HCEC 1CT (cell line): ENCODE results near the gene ITFG1.

Experiments
- DNase-seq: peaks from one replicate; pipeline ENCODE4 v3.0.0-alpha.2; 2017

Gene ITFG1

DNA sequence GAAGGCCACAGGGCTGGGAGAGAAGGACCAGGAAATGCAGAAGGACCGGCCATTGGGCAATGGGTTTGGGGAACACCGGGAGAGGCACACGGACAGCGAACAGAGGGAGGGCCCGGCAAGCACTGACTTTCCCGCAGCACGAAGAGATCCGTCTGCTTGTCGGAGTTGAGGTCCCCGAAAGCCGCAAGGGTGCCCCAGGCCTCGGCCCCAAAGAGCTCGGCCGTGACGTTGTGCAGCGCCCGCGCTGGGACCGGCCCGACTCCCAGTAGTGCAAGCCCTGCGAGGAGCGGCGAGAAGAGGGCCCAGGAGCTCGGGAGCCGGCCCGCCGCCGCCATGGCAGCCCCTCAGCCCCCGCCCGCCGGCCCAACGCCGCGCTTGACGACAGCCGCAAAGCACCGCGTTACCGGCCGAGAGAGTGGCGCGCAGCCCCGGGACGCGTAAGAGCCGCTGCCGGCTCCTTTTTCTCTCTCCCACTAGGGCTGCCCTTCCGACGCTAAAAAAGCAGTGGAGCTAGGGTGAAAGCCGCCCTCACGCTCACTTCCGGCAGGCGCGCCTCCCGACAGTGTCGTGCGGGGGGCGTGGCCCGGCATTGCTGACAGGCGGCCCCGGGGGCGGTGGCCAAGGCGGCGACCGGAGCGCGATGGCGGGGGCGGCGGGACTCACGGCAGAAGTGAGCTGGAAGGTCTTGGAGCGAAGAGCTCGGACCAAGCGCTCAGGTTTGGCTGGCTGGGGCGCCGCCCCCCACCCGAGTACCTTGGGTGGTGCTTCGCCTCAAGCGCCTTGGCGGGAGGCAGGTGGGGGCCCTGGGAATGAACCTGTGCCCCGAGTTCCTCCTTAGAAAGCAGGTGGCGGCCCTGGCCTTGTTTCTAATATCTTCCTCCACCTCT, at the start of gene ITFG1, which contains the start of gene PHKB:
Gene ITFG1 (minus strand): TSS at position 353 of the 887 bp plus-strand sequence. CDS start 18 bp downstream, at position 335.
Gene PHKB (plus strand): TSS at position 621 of the 887 bp plus-strand sequence. CDS start 20 bp downstream, at position 641.
- DNase-seq = peak; percentile 86

DNA sequence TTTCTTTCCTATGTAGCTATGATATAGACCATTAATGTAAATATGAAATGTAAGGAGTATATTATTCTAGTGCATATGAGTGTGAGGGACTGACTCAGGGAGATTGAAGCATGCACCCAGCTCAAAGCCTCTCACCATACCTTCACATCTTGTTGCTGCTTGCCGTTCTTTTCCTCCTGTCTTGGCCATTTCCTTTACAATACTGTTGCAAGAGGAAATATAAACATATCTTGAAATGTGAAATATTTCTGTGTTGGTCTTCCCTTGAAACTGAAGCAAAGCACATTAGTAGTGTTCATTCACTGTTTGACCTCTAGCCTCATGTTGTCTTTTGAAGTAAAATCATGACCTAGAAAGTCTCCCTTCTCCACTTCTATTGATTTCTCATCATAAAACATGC, 46.8 kb upstream of the ITFG1 start:
- no peak for DNase-seq

DNA sequence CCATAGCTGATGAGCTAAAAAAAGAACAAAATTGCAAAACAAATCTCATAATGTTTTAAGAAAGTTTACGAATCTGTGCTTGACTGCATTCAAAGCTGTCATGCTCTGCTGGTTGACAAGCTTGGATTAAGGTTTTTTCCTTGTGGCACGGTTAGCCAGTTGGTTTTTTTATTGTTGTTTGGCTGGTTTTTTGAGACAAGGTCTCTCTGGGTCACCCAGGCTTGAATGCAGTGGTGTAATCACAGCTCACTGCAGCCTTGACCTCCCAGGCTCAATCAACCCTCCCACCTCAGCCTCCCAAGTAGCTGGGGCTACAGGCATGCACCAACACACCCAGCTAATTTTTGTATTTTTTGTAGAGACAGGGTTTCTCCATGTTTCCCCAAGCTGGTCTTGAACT, 45.9 kb upstream of the ITFG1 start:
- DNase-seq = no peak

DNA sequence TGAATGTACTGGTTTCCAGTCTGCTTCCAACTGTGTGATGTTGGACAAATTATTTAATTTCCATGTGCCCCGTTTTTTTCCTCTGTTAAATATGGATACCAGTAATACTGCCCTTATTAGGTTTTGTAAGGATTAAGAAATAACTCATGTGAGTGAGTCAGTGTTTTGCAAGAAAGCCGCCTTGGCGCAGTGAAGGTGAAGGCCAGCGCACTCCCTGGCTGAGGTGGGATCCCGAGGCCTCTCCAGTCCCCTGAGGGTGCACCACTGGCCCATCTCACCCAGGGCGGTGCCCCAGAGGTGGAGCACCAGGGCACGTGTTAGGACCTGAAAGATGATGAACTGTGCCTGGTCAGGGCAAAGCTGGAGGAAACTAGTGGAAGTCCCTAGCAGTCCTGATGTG, 43.7 kb upstream of the ITFG1 start:
- peak; percentile 19 for DNase-seq

DNA sequence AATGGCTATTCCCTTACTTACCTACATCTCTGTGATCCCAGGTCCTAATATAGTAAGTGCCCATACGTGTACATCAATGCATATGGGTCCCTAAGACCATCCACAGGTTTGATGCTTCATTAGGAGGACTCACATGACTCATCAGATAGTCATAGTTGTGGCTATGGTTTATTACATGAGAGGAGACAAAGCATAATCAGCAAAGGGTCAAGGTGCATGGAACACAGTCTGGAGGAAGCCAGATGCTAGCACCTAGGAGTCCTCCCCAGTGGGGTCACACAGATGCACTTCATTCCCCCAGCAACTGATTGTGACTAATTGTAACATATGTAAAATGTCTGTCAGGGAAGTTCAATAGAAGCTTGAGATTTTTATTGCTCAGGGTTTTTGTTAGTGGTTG, 43.1 kb upstream of the ITFG1 start:
- peak; percentile 68 for DNase-seq

DNA sequence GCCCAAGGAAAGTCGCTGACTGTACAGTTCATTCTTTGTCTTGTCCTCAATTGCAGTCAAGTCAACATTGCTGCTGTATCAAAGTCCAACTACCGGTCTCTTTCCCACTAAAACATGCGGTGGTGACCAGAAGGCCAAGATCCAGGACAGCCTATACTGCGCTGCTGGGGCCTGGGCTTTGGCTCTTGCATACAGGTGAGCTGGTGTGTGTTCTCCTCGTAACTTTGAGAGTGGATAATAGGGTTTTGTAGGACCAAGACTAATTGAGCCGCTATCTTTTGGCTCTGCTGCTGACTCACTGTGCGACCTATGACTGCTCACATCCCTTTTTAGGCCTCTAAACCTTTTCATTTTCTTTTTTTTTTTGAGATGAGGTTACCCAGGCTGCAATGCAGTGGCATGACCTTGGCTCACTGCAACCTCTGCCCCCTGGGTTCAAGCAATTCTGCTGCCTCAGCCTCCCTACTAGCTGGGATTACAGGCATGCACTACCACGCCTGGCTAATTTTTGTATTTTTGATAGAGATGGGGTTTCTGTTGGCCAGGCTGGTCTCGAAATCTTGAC, 38.9 kb upstream of the ITFG1 start:
- DNase-seq = no peak

DNA sequence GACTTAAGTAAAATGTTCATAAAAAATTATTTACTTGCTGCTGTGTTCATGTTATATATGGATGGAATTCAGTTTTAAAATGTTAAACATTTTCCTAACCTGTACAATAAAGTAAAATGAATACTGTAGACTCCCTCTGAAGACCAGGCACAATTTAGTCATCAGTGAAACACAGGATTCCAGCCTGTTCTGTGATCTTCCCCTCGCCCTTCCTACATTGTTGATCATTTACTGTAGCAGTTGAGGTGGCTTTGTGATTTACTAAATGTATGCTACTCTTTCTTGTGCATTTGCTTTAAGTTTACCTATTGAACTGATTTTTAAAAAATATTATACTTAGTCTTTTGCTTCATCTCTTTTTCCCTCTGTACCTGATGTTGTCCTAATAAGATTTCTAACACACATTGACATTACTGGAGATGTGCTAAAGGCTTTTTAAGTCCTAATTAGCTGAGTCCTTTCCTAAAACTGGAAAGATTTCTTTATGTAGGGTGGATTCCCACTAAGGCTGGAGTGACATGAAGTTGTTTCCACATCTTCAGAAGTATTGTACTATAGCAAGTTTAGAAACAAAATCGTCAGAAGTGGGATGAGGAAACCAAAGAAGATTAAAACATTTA, 38.3 kb upstream of the ITFG1 start:
- no peak for DNase-seq

DNA sequence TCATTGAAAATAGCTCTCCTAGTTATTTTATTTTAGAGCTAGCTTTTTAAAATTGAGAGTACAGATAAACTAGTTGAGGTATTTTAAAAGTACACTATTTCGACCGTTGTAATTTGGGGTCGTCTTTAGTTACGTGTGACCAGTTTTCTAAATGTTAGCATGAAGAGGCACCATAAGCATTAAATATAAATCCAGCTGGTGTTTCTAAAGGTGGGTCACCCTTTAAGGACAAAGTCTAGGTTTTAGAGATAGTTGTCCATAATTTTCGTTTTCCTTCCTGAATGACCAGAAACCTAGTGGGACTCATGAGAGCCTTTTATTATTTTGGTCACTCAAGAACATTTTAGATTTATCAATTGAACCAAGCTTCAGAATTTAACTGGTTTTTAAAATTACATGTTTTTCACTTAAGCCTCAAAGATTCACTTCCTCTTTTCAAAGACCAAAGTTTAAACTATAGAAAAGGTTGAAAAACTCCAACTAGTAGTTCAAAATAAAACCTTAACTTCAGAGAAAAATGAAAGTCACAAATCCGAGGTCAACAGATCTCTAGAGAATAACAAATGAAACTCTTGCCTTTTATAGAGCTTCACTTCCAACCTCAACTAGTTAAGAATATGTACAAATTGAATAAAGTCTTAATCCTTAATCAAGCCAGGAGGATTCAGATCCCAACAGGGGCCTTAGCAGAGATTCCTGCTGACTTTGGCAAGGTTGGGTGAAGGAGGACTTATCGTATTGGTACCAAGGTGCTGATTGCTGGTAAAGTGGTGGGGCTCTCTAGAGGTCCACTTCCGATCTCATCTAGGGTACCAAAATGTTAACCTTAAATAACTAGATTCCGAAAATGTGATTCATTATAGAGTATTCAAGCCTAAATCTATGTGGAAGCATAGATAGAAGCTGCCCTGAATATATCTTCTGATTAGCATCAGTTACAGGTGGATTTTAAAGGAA, 32.8 kb upstream of the ITFG1 start:
- DNase-seq = no peak

DNA sequence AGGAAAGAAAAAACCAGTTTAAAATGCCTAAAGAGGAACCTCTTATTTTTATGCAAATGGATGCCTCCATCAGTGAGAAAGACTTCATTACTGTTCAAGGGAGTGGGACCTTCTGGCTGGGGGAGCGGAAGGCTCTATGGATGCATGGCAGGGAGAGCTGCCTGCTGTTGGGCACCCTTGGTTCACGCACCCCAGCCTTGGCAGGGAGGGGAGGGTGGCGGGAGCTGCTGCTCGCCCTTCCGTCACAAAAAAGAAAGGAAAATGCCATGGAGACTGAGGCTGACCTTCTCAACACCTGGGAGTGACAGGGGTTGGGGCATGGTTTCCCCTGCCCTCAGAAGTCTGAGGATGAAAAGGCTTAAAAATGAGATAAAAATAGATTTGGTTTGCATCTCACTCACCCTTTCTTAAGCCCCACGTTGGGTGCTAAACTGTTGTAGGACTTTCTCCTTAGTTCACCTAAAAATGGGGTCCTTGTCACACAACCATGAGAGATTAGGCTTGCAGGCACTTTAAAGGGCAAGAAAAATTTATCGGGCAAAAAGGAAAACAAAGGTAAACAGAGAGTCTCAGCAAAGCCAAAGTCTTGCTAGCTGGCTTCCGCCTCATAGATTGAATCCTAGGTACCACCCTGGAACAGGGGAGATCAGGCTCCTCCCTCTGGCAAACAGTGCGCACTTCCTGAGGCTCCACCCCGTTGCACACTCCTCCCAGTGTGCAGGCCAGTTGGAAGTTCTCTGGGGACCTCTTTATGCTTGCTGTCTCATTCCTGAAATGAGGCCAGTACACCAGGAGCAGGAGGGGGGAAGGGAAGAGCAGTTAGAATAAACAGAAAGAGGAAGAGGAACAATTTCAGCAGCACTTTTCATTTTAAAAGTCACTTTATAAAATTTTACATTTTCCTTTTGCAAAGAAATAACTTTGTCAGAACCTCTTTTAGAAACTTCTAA, 31.8 kb upstream of the ITFG1 start:
- DNase-seq = no peak

DNA sequence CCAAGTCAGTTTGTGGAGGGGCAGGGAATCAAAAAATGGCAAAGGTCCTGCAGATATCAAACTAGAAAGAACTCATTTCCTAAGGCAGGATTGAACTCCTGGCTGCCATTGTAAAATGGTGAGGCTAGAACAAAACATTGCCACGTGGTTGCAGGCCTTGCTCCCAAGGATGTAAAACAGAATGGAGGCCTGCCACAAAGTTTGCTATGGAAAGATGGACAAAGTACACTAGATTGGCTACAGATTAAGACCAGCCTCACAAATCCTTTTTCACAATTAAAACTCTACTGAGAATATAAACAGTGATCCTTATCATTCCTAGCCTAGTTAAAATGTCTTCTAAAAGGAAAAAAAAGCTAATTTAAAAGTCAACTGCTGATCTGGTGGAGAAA, 31.2 kb upstream of the ITFG1 start:
- no peak for DNase-seq

DNA sequence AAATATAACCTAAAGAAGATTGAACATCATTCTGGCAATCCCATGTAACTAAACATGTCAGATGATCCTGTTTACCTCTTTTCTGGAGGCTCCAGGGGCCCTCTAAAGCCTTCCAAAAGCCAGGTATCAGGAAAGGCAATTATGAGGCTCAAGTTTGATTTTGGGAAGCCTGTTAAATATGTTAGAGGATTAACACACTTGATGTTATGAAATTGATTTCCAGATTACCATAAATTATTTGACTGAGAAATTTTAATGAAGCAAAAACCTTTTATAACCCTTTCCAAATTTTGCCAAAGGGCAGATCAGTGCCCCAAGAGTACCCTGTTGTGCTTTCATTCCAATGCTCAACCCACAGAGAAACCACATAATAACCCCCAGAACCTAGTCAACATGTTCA, 29.6 kb upstream of the ITFG1 start:
- DNase-seq = no peak

DNA sequence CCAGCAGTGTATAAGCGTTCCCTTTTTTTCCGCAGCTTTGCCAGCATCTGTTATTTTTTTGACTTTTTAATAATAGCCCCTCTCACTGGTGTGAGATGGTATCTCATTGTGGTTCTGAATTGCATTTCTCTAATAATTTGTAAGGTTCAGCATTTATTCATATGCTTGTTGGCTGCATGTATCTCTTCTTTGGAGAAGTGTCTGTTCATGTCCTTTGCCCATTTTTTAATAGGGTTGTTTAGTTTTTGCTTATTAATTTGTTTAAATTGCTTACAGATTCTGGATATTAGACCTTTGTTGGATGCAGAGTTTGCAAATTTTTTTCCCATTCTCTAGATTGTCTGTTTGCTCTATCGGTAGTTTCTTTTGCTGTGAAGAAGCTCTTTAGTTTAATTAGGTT, 27.2 kb upstream of the ITFG1 start:
- DNase-seq = no peak

DNA sequence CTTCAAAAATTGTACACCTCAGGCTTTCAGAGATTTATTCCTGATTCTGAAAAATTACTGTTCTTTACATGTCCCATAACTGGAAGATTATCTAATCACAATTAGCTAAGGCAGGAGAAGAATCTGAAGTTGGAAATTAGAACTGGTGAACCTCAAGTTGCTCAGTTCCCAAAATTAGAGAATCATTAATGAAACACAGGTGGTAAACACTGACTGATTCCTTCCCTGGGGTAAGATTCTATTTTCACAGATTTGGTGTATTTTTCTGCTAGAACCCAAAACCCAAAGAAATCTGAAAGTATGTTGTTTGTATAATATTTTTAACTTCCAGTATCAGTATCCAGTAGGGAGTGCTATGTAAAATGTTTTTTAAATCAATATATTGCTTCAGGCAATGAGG, 26.0 kb upstream of the ITFG1 start:
- no peak for DNase-seq

DNA sequence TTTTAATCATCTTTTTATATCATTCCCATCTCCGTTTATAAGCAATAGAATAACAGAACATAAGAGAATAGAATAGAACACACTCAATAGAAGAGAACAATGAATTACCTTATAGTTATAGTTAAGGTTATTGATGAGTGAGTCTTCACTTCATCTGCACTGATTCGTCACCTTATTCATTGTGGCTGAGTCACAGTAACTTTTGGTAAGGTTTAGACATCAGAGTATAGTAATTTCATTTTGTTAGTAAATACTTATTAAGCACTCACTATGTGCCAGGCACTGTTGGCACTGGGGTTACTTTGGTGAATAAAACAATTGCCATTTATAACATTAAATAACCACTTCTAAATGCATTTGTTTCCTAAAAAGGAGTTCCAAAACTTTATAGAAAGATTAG, 22.8 kb upstream of the ITFG1 start:
- DNase-seq = no peak

DNA sequence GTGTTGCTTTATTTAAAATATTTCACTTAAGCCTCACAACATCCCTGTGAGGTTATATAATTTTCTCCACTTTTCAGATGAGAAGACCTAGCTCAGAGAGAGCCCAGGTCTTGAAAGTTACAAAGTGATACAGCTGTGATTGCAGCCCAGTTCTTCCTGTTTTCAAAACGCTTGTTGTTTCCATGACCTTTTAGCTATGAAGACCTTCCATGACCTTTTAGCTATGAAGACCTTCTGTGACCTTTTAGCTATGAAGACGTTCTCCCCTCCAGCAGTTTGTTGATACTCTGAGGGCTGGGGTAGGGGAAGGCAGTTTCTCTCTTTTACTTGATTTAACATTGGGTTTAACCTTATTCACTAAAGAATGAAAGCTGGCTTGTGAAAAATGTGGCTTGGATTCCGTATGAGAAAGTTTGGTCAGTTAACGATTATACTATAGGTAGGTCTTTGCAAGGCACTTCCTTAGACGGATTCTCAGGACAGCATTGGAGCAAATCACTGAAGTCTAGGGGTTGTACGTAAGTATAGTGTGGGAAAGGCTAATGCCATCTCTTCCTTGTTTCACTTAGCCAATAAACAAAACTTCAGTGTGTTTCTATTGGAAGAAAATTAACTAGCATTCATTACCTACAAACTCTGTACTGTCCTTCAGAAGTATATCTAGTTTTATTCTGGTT, 21.0 kb upstream of the ITFG1 start:
- no peak for DNase-seq

DNA sequence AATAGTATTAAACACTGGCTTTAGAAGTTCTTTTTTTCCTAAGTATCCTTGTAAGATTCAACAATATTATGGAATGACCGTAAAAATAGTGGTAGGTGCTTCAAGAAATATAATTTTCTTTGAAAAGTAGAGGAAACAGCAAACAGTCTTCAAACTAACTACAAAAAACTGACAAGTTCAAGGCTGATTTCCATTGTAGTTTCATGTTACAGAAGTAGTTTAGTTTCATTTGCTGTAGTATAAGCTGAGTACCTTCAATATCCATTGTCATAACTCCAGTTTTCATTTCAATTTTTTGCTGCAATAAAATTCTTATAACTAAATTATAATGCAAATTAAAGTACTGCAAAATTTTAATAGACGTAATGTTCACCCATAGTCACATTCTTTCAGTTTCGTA, 19.5 kb upstream of the ITFG1 start:
- DNase-seq = no peak

DNA sequence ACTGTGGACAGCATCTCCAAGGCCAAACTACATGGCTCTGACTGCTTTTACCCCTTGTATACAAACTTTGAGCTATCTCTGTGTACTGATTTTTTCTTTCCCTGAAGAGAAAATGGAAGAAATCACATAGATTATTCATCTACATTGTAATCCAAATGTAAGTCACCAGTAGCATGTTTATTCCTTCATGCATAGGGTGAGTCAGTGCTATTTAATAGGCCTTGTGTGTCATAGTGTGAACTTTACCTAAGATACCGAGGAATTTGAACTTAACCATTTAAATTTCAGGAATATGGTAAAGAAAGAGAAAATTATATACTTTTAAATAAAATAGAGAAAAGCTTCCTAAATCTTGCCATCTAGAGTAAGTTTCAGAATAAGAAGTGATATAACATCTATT, 16.8 kb upstream of the ITFG1 start:
- peak; percentile 69 for DNase-seq

DNA sequence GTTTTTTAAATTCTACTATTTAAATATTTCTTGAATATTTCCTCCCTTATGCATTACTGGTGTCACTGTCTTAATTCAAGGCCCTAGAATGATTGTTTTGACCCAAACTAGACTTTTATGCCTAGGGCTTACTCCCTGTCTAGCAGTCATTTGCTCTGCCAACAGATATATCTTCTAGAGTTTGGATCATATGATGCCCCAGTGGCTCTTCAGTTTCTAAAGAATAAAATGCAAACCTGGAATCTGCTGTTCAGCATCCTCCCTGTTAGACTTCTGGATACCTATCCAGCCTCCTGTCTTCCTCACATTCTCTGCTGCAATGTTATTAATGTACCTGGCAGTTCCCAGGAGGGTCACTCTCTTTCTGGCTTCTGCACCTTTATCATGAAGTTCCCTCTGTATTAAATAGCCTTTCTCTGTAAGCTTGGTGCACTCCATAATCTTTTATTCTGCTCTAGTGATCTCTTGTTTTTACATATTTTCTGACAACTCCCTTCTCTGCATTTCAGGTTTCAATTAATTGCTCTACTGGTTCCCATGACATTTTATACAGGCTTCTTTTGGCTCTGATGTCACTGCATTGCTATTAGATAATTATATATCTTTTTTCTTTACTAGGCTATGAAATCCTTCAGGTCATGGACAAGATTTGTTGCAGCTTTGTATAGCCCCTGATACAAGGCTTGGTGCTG, 15.9 kb upstream of the ITFG1 start:
- DNase-seq = no peak

DNA sequence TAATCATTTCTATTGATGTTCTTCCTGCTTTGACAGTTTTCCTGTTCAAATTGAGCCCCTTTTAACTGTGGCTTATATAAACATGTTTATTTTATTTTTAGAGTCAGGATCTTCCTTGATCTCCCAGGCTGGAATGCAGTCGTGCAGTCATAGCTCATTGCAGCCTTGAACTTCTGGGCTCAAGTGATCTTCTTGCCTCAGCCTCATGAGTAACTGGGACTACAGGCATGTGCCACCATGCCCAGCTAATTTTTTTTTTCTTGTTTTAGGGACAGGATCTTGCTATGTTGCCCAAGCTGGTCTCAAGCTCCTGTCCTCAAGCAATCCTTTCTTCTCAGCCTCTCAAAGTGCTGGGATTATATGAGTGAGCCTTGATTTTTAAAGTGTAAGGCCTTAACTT, 14.9 kb upstream of the ITFG1 start:
- peak; percentile 3 for DNase-seq

DNA sequence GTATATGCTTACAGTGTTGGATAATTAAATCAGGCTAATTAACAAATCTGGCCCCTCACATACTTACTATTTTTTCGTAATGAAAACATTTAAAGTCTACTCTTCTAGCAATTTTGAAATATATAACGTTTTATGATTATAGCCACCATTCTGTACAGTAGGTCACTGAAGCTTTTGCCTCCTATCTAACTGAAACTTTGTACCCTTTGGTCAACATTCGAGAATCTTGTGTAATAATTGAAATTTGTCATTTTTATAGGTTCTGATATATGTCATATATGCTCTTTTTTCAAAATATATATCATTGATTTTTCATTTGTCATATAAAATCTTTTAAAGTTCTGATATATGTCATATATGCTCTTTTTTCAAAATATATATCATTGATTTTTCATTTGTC, 12.9 kb upstream of the ITFG1 start:
- no peak for DNase-seq
